HCT116 (cell line): ENCODE data around the gene GPAM. TPM values are rescaled to one million over a fixed set of nuclear protein-coding genes. Genes with fewer than 3 reads are reported as not detected.

Experiments
- ATAC-seq: fragments of 200-7000 bp; cut with Tn5 transposase; 2 replicates; pipeline ENCODE4 v1.9.1; 2020; ENCODE audit warnings: mild to moderate bottlenecking, moderate library complexity
- BruUV-seq: library from RNA; stranded (reverse); fragments of 400-500 nt; replicated peaks from 2 replicates; lab custom pipeline; 2021; lab: Mats Ljungman, UMichigan
- CTCF ChIA-PET: fragments of 300-600 bp; sonication (Branson Sonifier 250); formaldehyde crosslinking; loops from one replicate; lab custom pipeline; 2021; ENCODE audit warnings: antibody characterized with exemption; lab: Charles Lee
- POLR2A ChIA-PET: fragments of 300-600, 350-600 bp; sonication (Branson Sonifier 250); formaldehyde crosslinking; loops from one replicate; lab custom pipeline; 2021; ENCODE audit warnings: antibody characterized with exemption; lab: Charles Lee
- RAD21 ChIA-PET, 2 experiments: fragments of 300-600 bp; sonication (Branson Sonifier 250); formaldehyde crosslinking; loops; one replicate each; lab custom pipeline; 2023; ENCODE audit warnings: low total read pairs in 2 of 2; ENCODE audit not compliant: uncharacterized antibody in 2 of 2, unreplicated experiment in 2 of 2, low non-redundant PET in 1 of 2; lab: Charles Lee
- DNase-seq: peaks from one replicate; pipeline ENCODE4 v3.0.0-alpha.2; 2010; ENCODE audit warnings: low read depth, low spot score
- H2AFZ ChIP-seq: fragments of 200-600 bp; shearing (Covaris generic), sonication (generic); 2 replicates; pipeline ENCODE4 v1.6.1; 2017; ENCODE audit warnings: low read depth, mixed run types, mixed read lengths, antibody characterized with exemption, low read length; ENCODE audit not compliant: poor library complexity, severe bottlenecking
- H3K27ac ChIP-seq: 2 replicates; pipeline ENCODE4 v1.5.1; 2012; ENCODE audit warnings: low read depth, low read length
- H3K27me3 ChIP-seq: fragments of 200-600 bp; sonication (generic); 2 replicates; pipeline ENCODE4 v1.6.1; 2016; ENCODE audit warnings: mixed run types, low read length, mixed read lengths; ENCODE audit not compliant: insufficient read depth
- H3K36me3 ChIP-seq, 2 experiments: fragments of 200-500 bp in 1 of 2; fragments of 200-600 bp in 1 of 2; sonication (Bioruptor generic) in 1 of 2; sonication (generic) in 1 of 2; 2 replicates each; pipeline versions ENCODE4 v1.5.1 to v1.6.1; 2014 to 2016; ENCODE audit warnings: low read length in 2 of 2, inconsistent platforms in 1 of 2, mixed read lengths in 1 of 2, mixed run types in 1 of 2; ENCODE audit not compliant: insufficient read depth in 2 of 2, control insufficient read depth in 1 of 2
- H3K4me1 ChIP-seq, 2 experiments: fragments of 200-600 bp in 1 of 2; sonication (generic) in 1 of 2; 2 replicates each; pipeline versions ENCODE4 v1.5.1 to v1.6.1; 2012 to 2017; ENCODE audit warnings: low read length in 2 of 2, inconsistent platforms in 1 of 2, mild to moderate bottlenecking in 1 of 2, mixed read lengths in 1 of 2, mixed run types in 1 of 2, moderate library complexity in 1 of 2; ENCODE audit not compliant: insufficient read depth in 2 of 2, control insufficient read depth in 1 of 2
- H3K4me2 ChIP-seq: fragments of 200-600 bp; sonication (generic); 2 replicates; pipeline ENCODE4 v1.6.1; 2017; ENCODE audit warnings: mixed run types, low read length, mixed read lengths
- H3K4me3 ChIP-seq, 2 experiments: fragments of 200-600 bp in 1 of 2; sonication (generic) in 1 of 2; replicated peaks in 1 of 2; 2 replicates each; pipeline ENCODE4 v1.5.1; 2011 to 2016; ENCODE audit warnings: low read length in 2 of 2, control low read depth in 1 of 2, low read depth in 1 of 2, mild to moderate bottlenecking in 1 of 2, mixed read lengths in 1 of 2, mixed run types in 1 of 2
- H3K79me2 ChIP-seq: fragments of 200-600 bp; sonication (generic); 2 replicates; pipeline ENCODE4 v1.6.1; 2017; ENCODE audit warnings: mild to moderate bottlenecking, mixed run types, low read length, moderate library complexity, mixed read lengths; ENCODE audit not compliant: insufficient read depth
- H3K9ac ChIP-seq: fragments of 200-600 bp; sonication (generic); 2 replicates; pipeline ENCODE4 v1.6.1; 2016; ENCODE audit warnings: low read length, mixed read lengths
- H3K9me2 ChIP-seq: fragments of 200-600 bp; sonication (generic), shearing (Covaris generic); 2 replicates; pipeline ENCODE4 v1.6.1; 2017; ENCODE audit warnings: mixed run types, mild to moderate bottlenecking, moderate library complexity; ENCODE audit not compliant: insufficient read depth
- H3K9me3 ChIP-seq, 2 experiments: fragments of 200-500 bp in 1 of 2; fragments of 200-600 bp in 1 of 2; sonication (Bioruptor generic) in 1 of 2; sonication (generic) in 1 of 2; 2 replicates each; pipeline ENCODE4 v1.6.1; 2014 to 2017; ENCODE audit warnings: low read length in 2 of 2, mixed read lengths in 2 of 2, inconsistent platforms in 1 of 2, low read depth in 1 of 2, mild to moderate bottlenecking in 1 of 2, mixed run types in 1 of 2, moderate library complexity in 1 of 2; ENCODE audit not compliant: control insufficient read depth in 1 of 2, insufficient read depth in 1 of 2
- H4K20me1 ChIP-seq: fragments of 200-600 bp; sonication (generic), shearing (Covaris generic); 2 replicates; pipeline ENCODE4 v1.6.1; 2017; ENCODE audit warnings: mixed run types, mild to moderate bottlenecking, moderate library complexity; ENCODE audit not compliant: insufficient read depth
- CBX3 ChIP-seq: IDR thresholded peaks from 2 replicates; pipeline ENCODE4 v1.6.1; 2012; ENCODE audit warnings: low read depth
- CEBPB ChIP-seq: IDR thresholded peaks from 2 replicates; pipeline ENCODE4 v1.6.1; 2012; ENCODE audit warnings: low read depth
- EGR1 ChIP-seq: IDR thresholded peaks from 2 replicates; pipeline ENCODE4 v1.6.1; 2012; ENCODE audit warnings: low read depth
- ELF1 ChIP-seq: IDR thresholded peaks from 2 replicates; pipeline ENCODE4 v1.6.1; 2012; ENCODE audit warnings: low read depth, borderline replicate concordance
- EZH2 ChIP-seq: fragments of 200-600 bp; sonication (generic); IDR thresholded peaks from 2 replicates; pipeline ENCODE4 v1.6.1; 2017; ENCODE audit warnings: antibody characterized with exemption, mixed run types
- EZH2phosphoT487 ChIP-seq: fragments of 200-600 bp; IDR thresholded peaks from 2 replicates; pipeline ENCODE4 v1.6.1; 2018; ENCODE audit warnings: antibody characterized with exemption, borderline replicate concordance
- FOSL1 ChIP-seq: IDR thresholded peaks from 2 replicates; pipeline ENCODE4 v1.6.1; 2012; ENCODE audit warnings: low read depth
- JUND ChIP-seq: IDR thresholded peaks from 2 replicates; pipeline ENCODE4 v1.6.1; 2012
- POLR2A ChIP-seq: IDR thresholded peaks from 2 replicates; pipeline ENCODE4 v1.7.0; 2011; ENCODE audit warnings: borderline replicate concordance; ENCODE audit not compliant: insufficient read depth, insufficient read length; ENCODE audit errors: extremely low read depth
- POLR2AphosphoS5 ChIP-seq: IDR thresholded peaks from 2 replicates; pipeline ENCODE4 v1.6.1; 2011; ENCODE audit warnings: mild to moderate bottlenecking, low read depth, low read length, moderate library complexity
- SP1 ChIP-seq: IDR thresholded peaks from 2 replicates; pipeline ENCODE4 v1.6.1; 2012; ENCODE audit warnings: low read depth
- TCF7L2 ChIP-seq: IDR thresholded peaks from 2 replicates; pipeline ENCODE4 v1.7.0; 2011; ENCODE audit warnings: borderline replicate concordance, inconsistent platforms; ENCODE audit not compliant: insufficient read depth, insufficient read length; ENCODE audit errors: extremely low read depth
- YY1 ChIP-seq: IDR thresholded peaks from 2 replicates; pipeline ENCODE4 v1.6.1; 2011; ENCODE audit warnings: low read length, low read depth, moderate library complexity, mild to moderate bottlenecking; ENCODE audit not compliant: insufficient replicate concordance; ENCODE audit errors: extremely low read depth
- ZBTB33 ChIP-seq: IDR thresholded peaks from 2 replicates; pipeline ENCODE4 v1.6.1; 2011; ENCODE audit warnings: mild to moderate bottlenecking, low read length, moderate library complexity; ENCODE audit not compliant: insufficient replicate concordance; ENCODE audit errors: extremely low read depth
- ZFX ChIP-seq: fragments of 450-650 bp; IDR thresholded peaks from 2 replicates; pipeline ENCODE4 v1.6.1; 2017
- ZNF274 ChIP-seq: fragments of 200-500 bp; sonication (Bioruptor generic); IDR thresholded peaks from 2 replicates; pipeline ENCODE4 v1.6.1; 2014; ENCODE audit warnings: mild to moderate bottlenecking, low read depth, low read length, inconsistent platforms
- intact Hi-C: fragments of 100-400 bp; cut with micrococcal nuclease; formaldehyde crosslinking; loops from 2 replicates; pipeline ENCODE4 v1.10.0; 2022
- total RNA-seq: library from RNA; stranded (reverse); gene quantifications from one replicate; pipeline ENCODE4 v1.2.1, GENCODE V29; 2021; ENCODE audit not compliant: unreplicated experiment
- TF ChIP-seq, protein P1 (sequence below): IDR thresholded peaks from 2 replicates; pipeline ENCODE4 v1.6.1; 2012; ENCODE audit warnings: low read depth
- TF ChIP-seq, protein P2 (sequence below): IDR thresholded peaks from 2 replicates; pipeline ENCODE4 v1.6.1; 2012

Gene GPAM
- total RNA-seq, 1 experiment from 2014 or later = 19.3 TPM

- TF ChIP-seq EZH2 (no peak), ZFX (no peak), CEBPB (no peak)
Observed at GRCh38 chr10:112137154-112137987, 46.2 kb downstream of the GPAM start (continued).

- Histone ChIP-seq H3K36me3 (no peaks in the 10 kb centered on the region), H4K20me1 (no peaks in the 10 kb centered on the region), H3K9me3 (no peaks in the 10 kb centered on the region), H3K4me3 (no peak overlapping the region), H2AFZ (no peak overlapping the region), H3K27me3 (peaks cover 4% of the 10 kb centered on the region; the same call in 1 of the 2 replicates), H3K4me1 (peaks cover 2 to 15% of the 10 kb centered on the region in 2 experiments; a peak in 3 of 4 replicates), H3K4me2 (no peak overlapping the region), H3K79me2 (no peaks in the 10 kb centered on the region), H3K27ac (no peak overlapping the region), H3K9ac (no peak overlapping the region), H3K9me2 (no peaks in the 10 kb centered on the region)
- ATAC-seq (no peak), DNase-seq (no peak)
- RAD21 ChIA-PET = interaction anchor here (1.0 to 1.3 kb wide), 6 partner anchors 20 to 380 kb away, joined by 3 to 6 read pairs (median 4); no protein-coding TSS in a partner anchor
- CTCF ChIA-PET = interaction anchor here (0.7 to 6.6 kb wide), 42 partner anchors 8 to 1528 kb away, joined by 3 to 90 read pairs (median 5); partner anchors contain the start of genes GPAM, VTI1A and ZDHHC6
- intact Hi-C loops = loop anchor here (1.0 to 2.0 kb wide), 3 partner anchors 22 to 380 kb away; no protein-coding TSS in a partner anchor
- POLR2A ChIA-PET = interaction anchor here (1.3 kb wide), 1 partner anchor 47 kb away, joined by 3 read pairs; the partner anchor contains the start of gene GPAM
- BruUV-seq = no TSS peak
- no peak for TF ChIP-seq ZNF274
- no peak for TF ChIP-seq JUND
- no peak for TF ChIP-seq ELF1
- TF ChIP-seq, protein P1, sequence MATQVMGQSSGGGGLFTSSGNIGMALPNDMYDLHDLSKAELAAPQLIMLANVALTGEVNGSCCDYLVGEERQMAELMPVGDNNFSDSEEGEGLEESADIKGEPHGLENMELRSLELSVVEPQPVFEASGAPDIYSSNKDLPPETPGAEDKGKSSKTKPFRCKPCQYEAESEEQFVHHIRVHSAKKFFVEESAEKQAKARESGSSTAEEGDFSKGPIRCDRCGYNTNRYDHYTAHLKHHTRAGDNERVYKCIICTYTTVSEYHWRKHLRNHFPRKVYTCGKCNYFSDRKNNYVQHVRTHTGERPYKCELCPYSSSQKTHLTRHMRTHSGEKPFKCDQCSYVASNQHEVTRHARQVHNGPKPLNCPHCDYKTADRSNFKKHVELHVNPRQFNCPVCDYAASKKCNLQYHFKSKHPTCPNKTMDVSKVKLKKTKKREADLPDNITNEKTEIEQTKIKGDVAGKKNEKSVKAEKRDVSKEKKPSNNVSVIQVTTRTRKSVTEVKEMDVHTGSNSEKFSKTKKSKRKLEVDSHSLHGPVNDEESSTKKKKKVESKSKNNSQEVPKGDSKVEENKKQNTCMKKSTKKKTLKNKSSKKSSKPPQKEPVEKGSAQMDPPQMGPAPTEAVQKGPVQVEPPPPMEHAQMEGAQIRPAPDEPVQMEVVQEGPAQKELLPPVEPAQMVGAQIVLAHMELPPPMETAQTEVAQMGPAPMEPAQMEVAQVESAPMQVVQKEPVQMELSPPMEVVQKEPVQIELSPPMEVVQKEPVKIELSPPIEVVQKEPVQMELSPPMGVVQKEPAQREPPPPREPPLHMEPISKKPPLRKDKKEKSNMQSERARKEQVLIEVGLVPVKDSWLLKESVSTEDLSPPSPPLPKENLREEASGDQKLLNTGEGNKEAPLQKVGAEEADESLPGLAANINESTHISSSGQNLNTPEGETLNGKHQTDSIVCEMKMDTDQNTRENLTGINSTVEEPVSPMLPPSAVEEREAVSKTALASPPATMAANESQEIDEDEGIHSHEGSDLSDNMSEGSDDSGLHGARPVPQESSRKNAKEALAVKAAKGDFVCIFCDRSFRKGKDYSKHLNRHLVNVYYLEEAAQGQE = no peak
- TF ChIP-seq CBX3 = no peak
- no peak for TF ChIP-seq TCF7L2
- TF ChIP-seq SP1 = no peak
- TF ChIP-seq, protein P2, sequence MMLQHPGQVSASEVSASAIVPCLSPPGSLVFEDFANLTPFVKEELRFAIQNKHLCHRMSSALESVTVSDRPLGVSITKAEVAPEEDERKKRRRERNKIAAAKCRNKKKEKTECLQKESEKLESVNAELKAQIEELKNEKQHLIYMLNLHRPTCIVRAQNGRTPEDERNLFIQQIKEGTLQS = no peak
- TF ChIP-seq ZBTB33 = no peak
- no peak for TF ChIP-seq YY1
- no peak for TF ChIP-seq POLR2A
- TF ChIP-seq POLR2AphosphoS5 = no peak
- no peak for TF ChIP-seq FOSL1
- TF ChIP-seq EZH2phosphoT487 = no peak
- no peak for TF ChIP-seq EGR1
Observed at GRCh38 chr10:112136486-112137153, 46.9 kb downstream of the GPAM start.
